Endothelial cell of umbilical vein (primary cell): Measurements from ENCODE around the gene TNFRSF1B. TPM values are rescaled to one million over a fixed set of nuclear protein-coding genes. Genes with fewer than 3 reads are reported as not detected.

Source experiments
- BruUV-seq: library from RNA; stranded (reverse); fragments of 400-500 nt; replicated peaks from 2 replicates; lab custom pipeline; 2021; lab: Mats Ljungman, UMichigan
- CTCF ChIA-PET: fragments of 300-600, 350-600 bp; sonication (Branson Sonifier 250); formaldehyde crosslinking; loops from one replicate; lab custom pipeline; 2021; ENCODE audit warnings: antibody characterized with exemption, inconsistent platforms; lab: Charles Lee
- POLR2A ChIA-PET: fragments of 300-600, 350-600 bp; sonication (Branson Sonifier 250); formaldehyde crosslinking; loops from one replicate; lab custom pipeline; 2021; ENCODE audit warnings: antibody characterized with exemption, inconsistent platforms; lab: Charles Lee
- DNase-seq: peaks from one replicate; pipeline ENCODE4 v3.0.0-alpha.2; 2011; ENCODE audit warnings: low read depth, low spot score
- FAIRE-seq: peaks from 2 replicates; lab custom pipeline; 2011; peaks lifted over from hg19 to GRCh38; lab: Jason Lieb, UNC
- H2AFZ ChIP-seq: 2 replicates; pipeline ENCODE4 v1.6.0; 2012; ENCODE audit warnings: low read depth, low read length, control low read depth, inconsistent platforms
- H3K27ac ChIP-seq: 2 replicates; pipeline ENCODE4 v1.5.1; 2011; ENCODE audit warnings: low read depth, mild to moderate bottlenecking, control low read depth, low read length, moderate library complexity; ENCODE audit not compliant: insufficient read depth
- H3K27me3 ChIP-seq, 2 experiments: 2 replicates each; pipeline versions ENCODE4 v1.6.0 to v1.6.1; 2011; ENCODE audit warnings: low read length in 2 of 2, mixed read lengths in 1 of 2; ENCODE audit not compliant: control insufficient read depth in 2 of 2, insufficient read depth in 2 of 2
- H3K36me3 ChIP-seq, 2 experiments: 2 replicates in 1 of 2; 3 replicates in 1 of 2; pipeline ENCODE4 v1.5.1; 2011; ENCODE audit warnings: low read length in 2 of 2, mild to moderate bottlenecking in 1 of 2, moderate library complexity in 1 of 2; ENCODE audit not compliant: control insufficient read depth in 2 of 2, insufficient read depth in 2 of 2; ENCODE audit errors: extremely low read depth in 1 of 2
- H3K4me1 ChIP-seq: 3 replicates; pipeline ENCODE4 v1.5.1; 2011; ENCODE audit warnings: mild to moderate bottlenecking, low read length; ENCODE audit not compliant: control insufficient read depth, insufficient read depth; ENCODE audit errors: extremely low read depth
- H3K4me2 ChIP-seq: 2 replicates; pipeline ENCODE4 v1.6.1; 2011; ENCODE audit warnings: low read length, control low read depth, mixed read lengths; ENCODE audit not compliant: insufficient read depth
- H3K4me3 ChIP-seq, 3 experiments: fragments of 200-600 bp in 1 of 3; sonication (generic), shearing (Covaris generic) in 1 of 3; replicated peaks in 1 of 3; 2 replicates each; pipeline ENCODE4 v1.5.1; 2011 to 2016; ENCODE audit warnings: control low read depth in 3 of 3, low read length in 3 of 3, mild to moderate bottlenecking in 2 of 3, inconsistent platforms in 1 of 3, low read depth in 1 of 3, moderate library complexity in 1 of 3; ENCODE audit not compliant: insufficient read depth in 1 of 3
- H3K79me2 ChIP-seq: 2 replicates; pipeline ENCODE4 v1.6.0; 2012; ENCODE audit warnings: low read length, inconsistent platforms; ENCODE audit not compliant: control insufficient read depth, insufficient read depth
- H3K9ac ChIP-seq: replicated peaks from 2 replicates; pipeline ENCODE3; 2011; ENCODE audit warnings: low read length, control low read depth; ENCODE audit not compliant: insufficient read depth; ENCODE audit errors: extremely low read depth
- H3K9me1 ChIP-seq: replicated peaks from 3 replicates; pipeline ENCODE4 v1.6.0; 2011; ENCODE audit warnings: mild to moderate bottlenecking, low read length; ENCODE audit not compliant: control insufficient read depth, insufficient read depth; ENCODE audit errors: extremely low read depth
- H3K9me3 ChIP-seq: replicated peaks from 2 replicates; pipeline ENCODE4 v1.5.1; 2012; ENCODE audit warnings: low read length, inconsistent platforms; ENCODE audit not compliant: control insufficient read depth, insufficient read depth
- H4K20me1 ChIP-seq: replicated peaks from 2 replicates; pipeline ENCODE3; 2011; ENCODE audit warnings: mild to moderate bottlenecking, low read length; ENCODE audit not compliant: control insufficient read depth, insufficient read depth; ENCODE audit errors: extremely low read depth
- CTCF ChIP-seq, 2 donors: IDR thresholded peaks; 1 replicate in 1 of 2; 2 replicates in 1 of 2; pipeline ENCODE4 v1.5.1; 2011; ENCODE audit warnings: low read length in 2 of 2, mild to moderate bottlenecking in 2 of 2, moderate library complexity in 2 of 2, control low read depth in 1 of 2, inconsistent platforms in 1 of 2, low read depth in 1 of 2; ENCODE audit not compliant: insufficient read depth in 1 of 2; ENCODE audit errors: extremely low read depth in 1 of 2
- EZH2 ChIP-seq: IDR thresholded peaks from 2 replicates; pipeline ENCODE4 v1.6.1; 2012; ENCODE audit warnings: borderline replicate concordance, low read depth, mild to moderate bottlenecking, moderate library complexity, low read length, inconsistent platforms; ENCODE audit not compliant: severe bottlenecking
- FOS ChIP-seq: IDR thresholded peaks from 2 replicates; pipeline ENCODE4 v1.6.1; 2011; ENCODE audit warnings: mild to moderate bottlenecking, low read length, moderate library complexity, borderline replicate concordance; ENCODE audit not compliant: insufficient read depth
- GATA2 ChIP-seq: IDR thresholded peaks from 2 replicates; pipeline ENCODE4 v1.7.0; 2011; ENCODE audit warnings: low read depth, mild to moderate bottlenecking, moderate library complexity, mixed read lengths, low read length; ENCODE audit not compliant: insufficient read length, insufficient read depth
- JUN ChIP-seq: IDR thresholded peaks from 2 replicates; pipeline ENCODE4 v1.6.1; 2011; ENCODE audit warnings: borderline replicate concordance, low read depth; ENCODE audit not compliant: insufficient read length, insufficient read depth
- MAX ChIP-seq: IDR thresholded peaks from 2 replicates; pipeline ENCODE4 v1.6.1; 2011; ENCODE audit not compliant: insufficient read depth, insufficient read length
- MYC ChIP-seq: IDR thresholded peaks from one replicate; pipeline ENCODE4 v1.6.1; 2011; ENCODE audit warnings: mild to moderate bottlenecking, low read depth, low read length
- POLR2A ChIP-seq: IDR thresholded peaks from 2 replicates; pipeline ENCODE4 v1.6.1; 2012; ENCODE audit warnings: low read depth, mild to moderate bottlenecking, control low read depth, low read length
- POLR2AphosphoS5 ChIP-seq: IDR thresholded peaks from 2 replicates; pipeline ENCODE4 v1.6.1; 2012; ENCODE audit warnings: low read depth, mild to moderate bottlenecking, control low read depth, low read length, moderate library complexity; ENCODE audit not compliant: insufficient read depth
- dilution Hi-C: fragments of 300-500 bp; cut with MboI; formaldehyde crosslinking; loops from one replicate; pipeline ENCODE4 v1.15.0; 2019; ENCODE audit warnings: low sequenced_read_pairs; ENCODE audit not compliant: extremely low pct_ligation_motif_present
- intact Hi-C: fragments of 100-400 bp; cut with micrococcal nuclease; formaldehyde crosslinking; loops from one replicate; pipeline ENCODE4 v1.10.0; 2022
- polyA plus RNA-seq, 4 experiments: library from polyadenylated mRNA; depleted of rRNA in 3 of 4; stranded (reverse) in 3 of 4; unstranded in 1 of 4; fragments of >200 nt; gene quantifications; 2 replicates each; pipeline versions ENCODE4 v1.2.1 to v1.2.3, GENCODE V29; 2011 to 2012; ENCODE audit warnings: missing spikeins in 1 of 4
- total RNA-seq: library from RNA; stranded (reverse); gene quantifications from 2 replicates; pipeline ENCODE4 v1.2.3, GENCODE V29; 2021

The TNFRSF1B gene
- total and polyA plus RNA-seq, 2 donors (not counting 3 experiments of a cell fraction or from before 2014, with no cell fraction given), result 53.6 to 65.9 TPM

DNA sequence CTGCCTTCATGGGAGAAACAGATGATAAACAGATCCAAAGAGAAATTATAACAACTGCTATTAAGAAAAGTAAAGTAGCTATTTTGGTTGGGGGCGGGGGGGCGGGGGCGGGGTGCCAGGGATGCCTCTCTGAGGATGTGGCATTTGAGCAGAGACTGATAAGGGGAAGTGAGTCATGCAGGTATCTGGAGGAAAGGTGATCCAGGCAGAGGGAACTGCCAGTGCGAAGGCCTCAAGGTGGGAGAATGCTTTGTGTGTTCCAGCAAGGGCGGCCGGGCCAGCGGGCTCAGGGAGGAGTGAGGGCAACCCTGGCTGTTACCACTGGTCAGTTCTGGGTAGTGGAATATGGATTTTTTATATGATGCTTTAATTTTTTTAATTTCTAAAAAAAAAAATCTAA lies 7.0 kb upstream of the TNFRSF1B start:
- Histone ChIP-seq H3K9me3 (no peaks in the 10 kb centered on the region), H3K27me3 (no peaks in the 10 kb centered on the region), H3K27ac (no peak overlapping the region), H2AFZ (no peak overlapping the region), H3K4me3 (no peak overlapping the region), H4K20me1 (no peaks in the 10 kb centered on the region), H3K36me3 (no peaks in the 10 kb centered on the region), H3K79me2 (no peaks in the 10 kb centered on the region), H3K9ac (no peak overlapping the region), H3K4me2 (no peak overlapping the region), H3K4me1 (peaks cover 20% of the 10 kb centered on the region), H3K9me1 (no peaks in the 10 kb centered on the region)
- POLR2A ChIA-PET, result no interaction called here
- CTCF ChIA-PET, result interaction anchor here (0.9 to 3.3 kb wide), 5 partner anchors 9 to 35 kb away, joined by 4 to 12 read pairs (median 6); no protein-coding TSS in a partner anchor
- FAIRE-seq, result no peak
- dilution Hi-C loops, result no loop called here
- intact Hi-C loops, result loop anchor here (2.0 kb wide), 1 partner anchor 19 kb away; no protein-coding TSS in a partner anchor
- DNase-seq, result no peak
- no peak for TF ChIP-seq FOS
- no peak for TF ChIP-seq POLR2AphosphoS5
- TF ChIP-seq CTCF (IDR thresholded peaks at IDR 0.05; ENCODE audit: extremely low read depth in 1 of 2, insufficient read depth in 1 of 2, low read depth in 1 of 2, low read length in 2 of 2), result no peak
- no peak for TF ChIP-seq EZH2
- TF ChIP-seq JUN, result no peak
- TF ChIP-seq MAX, result no peak
- TF ChIP-seq GATA2, result no peak
- TF ChIP-seq POLR2A, result no peak
- TF ChIP-seq MYC, result no peak
- no TSS peak for BruUV-seq
